ENCODE results near the gene SMPX.

The SMPX gene

GRCh38 chrX:21741869-21742701 lies 15.8 kb downstream of the SMPX start:
- no peak for DNase-seq

GRCh38 chrX:21741364-21741763 lies 16.6 kb downstream of the SMPX start:
- no peak for DNase-seq

GRCh38 chrX:21740329-21741274 lies 17.3 kb downstream of the SMPX start:
- no peak for DNase-seq

GRCh38 chrX:21738950-21739287 lies 19.0 kb downstream of the SMPX start:
- DNase-seq: no peak

- peak; percentile 72 for DNase-seq
Measured at GRCh38 chrX:21738210-21738949, 19.5 kb downstream of the SMPX start.

- no peak for DNase-seq
Measured at GRCh38 chrX:21735768-21736127, 22.2 kb downstream of the SMPX start.

- no peak for DNase-seq
Measured at GRCh38 chrX:21735038-21735767, 22.7 kb downstream of the SMPX start.

GRCh38 chrX:21734175-21734574 lies 23.7 kb downstream of the SMPX start:
- no peak for DNase-seq

- DNase-seq: no peak
Measured at GRCh38 chrX:21733705-21734104, 24.2 kb downstream of the SMPX start.

GRCh38 chrX:21730026-21730425 lies 27.9 kb downstream of the SMPX start:
- no peak for DNase-seq

- no peak for DNase-seq
Measured at GRCh38 chrX:21728276-21728968, 29.5 kb downstream of the SMPX start.

- DNase-seq: no peak
Measured at GRCh38 chrX:21725916-21726315, 32.0 kb downstream of the SMPX start.

GRCh38 chrX:21725496-21725895 lies 32.4 kb downstream of the SMPX start:
- no peak for DNase-seq

- DNase-seq: no peak
Measured at GRCh38 chrX:21723814-21724213, 34.1 kb downstream of the SMPX start.

GRCh38 chrX:21723084-21723483 lies 34.8 kb downstream of the SMPX start:
- no peak for DNase-seq

GRCh38 chrX:21721195-21721594 lies 36.7 kb downstream of the SMPX start:
- DNase-seq: no peak

- DNase-seq: no peak
Measured at GRCh38 chrX:21718575-21718974, 39.3 kb downstream of the SMPX start.

- DNase-seq: no peak
Measured at GRCh38 chrX:21717802-21718201, 40.1 kb downstream of the SMPX start.

GRCh38 chrX:21715825-21716224 lies 42.1 kb downstream of the SMPX start:
- no peak for DNase-seq

GRCh38 chrX:21715337-21715736 lies 42.6 kb downstream of the SMPX start:
- DNase-seq: no peak

GRCh38 chrX:21711848-21712197 lies 46.1 kb downstream of the SMPX start:
- no peak for DNase-seq
